ENCODE data around the gene ZC3H6. TPM values are rescaled to one million over a fixed set of nuclear protein-coding genes. Genes with fewer than 3 reads are reported as not detected.

Gene ZC3H6
- total and polyA plus RNA-seq, 2 of the 13 experiments (the other 11 are each of a cell fraction or from before 2014, with no cell fraction given): 0.71 to 0.93 TPM

DNA sequence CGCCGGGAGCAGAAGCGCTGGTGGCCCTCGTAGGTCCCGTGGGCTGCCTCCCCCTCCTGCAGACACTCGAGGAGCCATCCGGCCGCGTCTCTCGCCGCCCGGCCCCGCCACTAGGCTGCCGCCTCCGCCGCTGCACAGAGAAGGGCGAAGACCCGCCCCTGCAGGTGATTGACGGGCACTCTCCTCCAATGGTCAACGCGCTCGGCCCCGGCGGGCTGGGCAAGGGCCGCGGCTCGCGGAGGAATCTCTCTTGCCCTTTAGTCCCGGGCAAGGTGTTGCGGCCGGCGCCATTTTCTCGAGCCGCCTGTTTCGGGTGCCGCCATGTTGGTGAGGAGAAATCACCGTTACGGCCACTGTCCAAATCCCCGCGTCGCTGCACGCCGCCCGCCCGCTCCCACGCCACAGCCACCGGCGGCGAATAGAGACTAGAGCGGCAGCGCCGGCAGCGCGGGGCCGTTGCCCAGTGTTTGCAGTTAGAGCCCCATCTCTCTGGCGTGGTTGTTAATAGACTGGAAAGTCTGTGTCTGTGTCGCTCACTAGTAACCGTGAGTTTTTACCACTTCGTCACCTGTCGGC, at the start of gene ZC3H6 (continued):
- TF ChIP-seq, protein P1, sequence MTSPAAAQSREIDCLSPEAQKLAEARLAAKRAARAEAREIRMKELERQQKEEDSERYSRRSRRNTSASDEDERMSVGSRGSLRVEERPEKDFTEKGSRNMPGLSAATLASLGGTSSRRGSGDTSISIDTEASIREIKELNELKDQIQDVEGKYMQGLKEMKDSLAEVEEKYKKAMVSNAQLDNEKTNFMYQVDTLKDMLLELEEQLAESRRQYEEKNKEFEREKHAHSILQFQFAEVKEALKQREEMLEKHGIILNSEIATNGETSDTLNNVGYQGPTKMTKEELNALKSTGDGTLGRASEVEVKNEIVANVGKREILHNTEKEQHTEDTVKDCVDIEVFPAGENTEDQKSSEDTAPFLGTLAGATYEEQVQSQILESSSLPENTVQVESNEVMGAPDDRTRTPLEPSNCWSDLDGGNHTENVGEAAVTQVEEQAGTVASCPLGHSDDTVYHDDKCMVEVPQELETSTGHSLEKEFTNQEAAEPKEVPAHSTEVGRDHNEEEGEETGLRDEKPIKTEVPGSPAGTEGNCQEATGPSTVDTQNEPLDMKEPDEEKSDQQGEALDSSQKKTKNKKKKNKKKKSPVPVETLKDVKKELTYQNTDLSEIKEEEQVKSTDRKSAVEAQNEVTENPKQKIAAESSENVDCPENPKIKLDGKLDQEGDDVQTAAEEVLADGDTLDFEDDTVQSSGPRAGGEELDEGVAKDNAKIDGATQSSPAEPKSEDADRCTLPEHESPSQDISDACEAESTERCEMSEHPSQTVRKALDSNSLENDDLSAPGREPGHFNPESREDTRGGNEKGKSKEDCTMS (CRISPR knock-in tag; conservative IDR thresholded peaks at IDR 0.05): no peak; the same call in 1 of the 2 replicates
- TF ChIP-seq ZBTB7B (CRISPR knock-in tag; IDR thresholded peaks at IDR 0.05): peak; percentile 89
- TF ChIP-seq SSRP1 (CRISPR knock-in tag; IDR thresholded peaks at IDR 0.05): peak; percentile 98
- TF ChIP-seq ZNF138 (CRISPR knock-in tag; IDR thresholded peaks at IDR 0.05; ENCODE audit: low read depth): peak; percentile 55
- TF ChIP-seq ZNF30 (CRISPR knock-in tag; IDR thresholded peaks at IDR 0.05): no peak
- TF ChIP-seq, protein P2, sequence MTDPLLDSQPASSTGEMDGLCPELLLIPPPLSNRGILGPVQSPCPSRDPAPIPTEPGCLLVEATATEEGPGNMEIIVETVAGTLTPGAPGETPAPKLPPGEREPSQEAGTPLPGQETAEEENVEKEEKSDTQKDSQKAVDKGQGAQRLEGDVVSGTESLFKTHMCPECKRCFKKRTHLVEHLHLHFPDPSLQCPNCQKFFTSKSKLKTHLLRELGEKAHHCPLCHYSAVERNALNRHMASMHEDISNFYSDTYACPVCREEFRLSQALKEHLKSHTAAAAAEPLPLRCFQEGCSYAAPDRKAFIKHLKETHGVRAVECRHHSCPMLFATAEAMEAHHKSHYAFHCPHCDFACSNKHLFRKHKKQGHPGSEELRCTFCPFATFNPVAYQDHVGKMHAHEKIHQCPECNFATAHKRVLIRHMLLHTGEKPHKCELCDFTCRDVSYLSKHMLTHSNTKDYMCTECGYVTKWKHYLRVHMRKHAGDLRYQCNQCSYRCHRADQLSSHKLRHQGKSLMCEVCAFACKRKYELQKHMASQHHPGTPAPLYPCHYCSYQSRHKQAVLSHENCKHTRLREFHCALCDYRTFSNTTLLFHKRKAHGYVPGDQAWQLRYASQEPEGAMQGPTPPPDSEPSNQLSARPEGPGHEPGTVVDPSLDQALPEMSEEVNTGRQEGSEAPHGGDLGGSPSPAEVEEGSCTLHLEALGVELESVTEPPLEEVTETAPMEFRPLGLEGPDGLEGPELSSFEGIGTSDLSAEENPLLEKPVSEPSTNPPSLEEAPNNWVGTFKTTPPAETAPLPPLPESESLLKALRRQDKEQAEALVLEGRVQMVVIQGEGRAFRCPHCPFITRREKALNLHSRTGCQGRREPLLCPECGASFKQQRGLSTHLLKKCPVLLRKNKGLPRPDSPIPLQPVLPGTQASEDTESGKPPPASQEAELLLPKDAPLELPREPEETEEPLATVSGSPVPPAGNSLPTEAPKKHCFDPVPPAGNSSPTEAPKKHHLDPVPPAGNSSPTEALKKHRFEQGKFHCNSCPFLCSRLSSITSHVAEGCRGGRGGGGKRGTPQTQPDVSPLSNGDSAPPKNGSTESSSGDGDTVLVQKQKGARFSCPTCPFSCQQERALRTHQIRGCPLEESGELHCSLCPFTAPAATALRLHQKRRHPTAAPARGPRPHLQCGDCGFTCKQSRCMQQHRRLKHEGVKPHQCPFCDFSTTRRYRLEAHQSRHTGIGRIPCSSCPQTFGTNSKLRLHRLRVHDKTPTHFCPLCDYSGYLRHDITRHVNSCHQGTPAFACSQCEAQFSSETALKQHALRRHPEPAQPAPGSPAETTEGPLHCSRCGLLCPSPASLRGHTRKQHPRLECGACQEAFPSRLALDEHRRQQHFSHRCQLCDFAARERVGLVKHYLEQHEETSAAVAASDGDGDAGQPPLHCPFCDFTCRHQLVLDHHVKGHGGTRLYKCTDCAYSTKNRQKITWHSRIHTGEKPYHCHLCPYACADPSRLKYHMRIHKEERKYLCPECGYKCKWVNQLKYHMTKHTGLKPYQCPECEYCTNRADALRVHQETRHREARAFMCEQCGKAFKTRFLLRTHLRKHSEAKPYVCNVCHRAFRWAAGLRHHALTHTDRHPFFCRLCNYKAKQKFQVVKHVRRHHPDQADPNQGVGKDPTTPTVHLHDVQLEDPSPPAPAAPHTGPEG (CRISPR knock-in tag; IDR thresholded peaks at IDR 0.05): peak; percentile 69
- TF ChIP-seq SRSF4 (IDR thresholded peaks at IDR 0.05; ENCODE audit: low read depth, low read length, poor library complexity, severe bottlenecking): peak; percentile 52
- TF ChIP-seq ZNF569 (CRISPR knock-in tag; IDR thresholded peaks at IDR 0.05; ENCODE audit: borderline replicate concordance): peak; percentile 97
- TF ChIP-seq, protein P3, sequence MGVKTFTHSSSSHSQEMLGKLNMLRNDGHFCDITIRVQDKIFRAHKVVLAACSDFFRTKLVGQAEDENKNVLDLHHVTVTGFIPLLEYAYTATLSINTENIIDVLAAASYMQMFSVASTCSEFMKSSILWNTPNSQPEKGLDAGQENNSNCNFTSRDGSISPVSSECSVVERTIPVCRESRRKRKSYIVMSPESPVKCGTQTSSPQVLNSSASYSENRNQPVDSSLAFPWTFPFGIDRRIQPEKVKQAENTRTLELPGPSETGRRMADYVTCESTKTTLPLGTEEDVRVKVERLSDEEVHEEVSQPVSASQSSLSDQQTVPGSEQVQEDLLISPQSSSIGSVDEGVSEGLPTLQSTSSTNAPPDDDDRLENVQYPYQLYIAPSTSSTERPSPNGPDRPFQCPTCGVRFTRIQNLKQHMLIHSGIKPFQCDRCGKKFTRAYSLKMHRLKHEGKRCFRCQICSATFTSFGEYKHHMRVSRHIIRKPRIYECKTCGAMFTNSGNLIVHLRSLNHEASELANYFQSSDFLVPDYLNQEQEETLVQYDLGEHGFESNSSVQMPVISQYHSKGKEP (CRISPR knock-in tag; IDR thresholded peaks at IDR 0.05): peak; percentile 96
- peak; percentile 97 for TF ChIP-seq GTF3A (CRISPR knock-in tag; conservative IDR thresholded peaks at IDR 0.05)
- TF ChIP-seq FOXC1 (CRISPR knock-in tag; IDR thresholded peaks at IDR 0.05; ENCODE audit: borderline replicate concordance): peak; percentile 90; the same call in 1 of the 2 replicates
- TF ChIP-seq ZNF629 (CRISPR knock-in tag; conservative IDR thresholded peaks at IDR 0.05): peak; percentile 49; the same call in 1 of the 2 replicates
- TF ChIP-seq ZNF589 (CRISPR knock-in tag; conservative IDR thresholded peaks at IDR 0.05): peak; percentile 94
- no peak; the same call in 1 of the 2 replicates for TF ChIP-seq CEBPG (CRISPR knock-in tag; IDR thresholded peaks at IDR 0.05)
- no peak for TF ChIP-seq ZMYM2 (CRISPR knock-in tag; IDR thresholded peaks at IDR 0.05)
- TF ChIP-seq, protein P4, sequence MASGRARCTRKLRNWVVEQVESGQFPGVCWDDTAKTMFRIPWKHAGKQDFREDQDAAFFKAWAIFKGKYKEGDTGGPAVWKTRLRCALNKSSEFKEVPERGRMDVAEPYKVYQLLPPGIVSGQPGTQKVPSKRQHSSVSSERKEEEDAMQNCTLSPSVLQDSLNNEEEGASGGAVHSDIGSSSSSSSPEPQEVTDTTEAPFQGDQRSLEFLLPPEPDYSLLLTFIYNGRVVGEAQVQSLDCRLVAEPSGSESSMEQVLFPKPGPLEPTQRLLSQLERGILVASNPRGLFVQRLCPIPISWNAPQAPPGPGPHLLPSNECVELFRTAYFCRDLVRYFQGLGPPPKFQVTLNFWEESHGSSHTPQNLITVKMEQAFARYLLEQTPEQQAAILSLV (CRISPR knock-in tag; IDR thresholded peaks at IDR 0.05; ENCODE audit: borderline replicate concordance): peak; percentile 97
